Vagina (tissue), 2 donors: Measurements from ENCODE around the gene WNT9A.

Source experiments
- POLR2AphosphoS5 ChIP-seq, 2 donors: sonication (generic); formaldehyde crosslinking; IDR thresholded peaks; one replicate each; pipeline ENCODE4 v1.9.0; 2017; ENCODE audit warnings: antibody characterized with exemption in 2 of 2, mild to moderate bottlenecking in 2 of 2, low read depth in 1 of 2; ENCODE audit not compliant: insufficient read depth in 1 of 2
- TF ChIP-seq, protein P1 (sequence below), 3 experiments: fragments of 450-650 bp in 2 of 3; fragments of 200-600 bp in 1 of 3; sonication (generic) in 1 of 3; IDR thresholded peaks; one replicate each; pipeline ENCODE4 v1.5.1; 2017 to 2019; ENCODE audit warnings: antibody characterized with exemption in 3 of 3, mild to moderate bottlenecking in 2 of 3, moderate library complexity in 2 of 3

- TF ChIP-seq, protein P1, sequence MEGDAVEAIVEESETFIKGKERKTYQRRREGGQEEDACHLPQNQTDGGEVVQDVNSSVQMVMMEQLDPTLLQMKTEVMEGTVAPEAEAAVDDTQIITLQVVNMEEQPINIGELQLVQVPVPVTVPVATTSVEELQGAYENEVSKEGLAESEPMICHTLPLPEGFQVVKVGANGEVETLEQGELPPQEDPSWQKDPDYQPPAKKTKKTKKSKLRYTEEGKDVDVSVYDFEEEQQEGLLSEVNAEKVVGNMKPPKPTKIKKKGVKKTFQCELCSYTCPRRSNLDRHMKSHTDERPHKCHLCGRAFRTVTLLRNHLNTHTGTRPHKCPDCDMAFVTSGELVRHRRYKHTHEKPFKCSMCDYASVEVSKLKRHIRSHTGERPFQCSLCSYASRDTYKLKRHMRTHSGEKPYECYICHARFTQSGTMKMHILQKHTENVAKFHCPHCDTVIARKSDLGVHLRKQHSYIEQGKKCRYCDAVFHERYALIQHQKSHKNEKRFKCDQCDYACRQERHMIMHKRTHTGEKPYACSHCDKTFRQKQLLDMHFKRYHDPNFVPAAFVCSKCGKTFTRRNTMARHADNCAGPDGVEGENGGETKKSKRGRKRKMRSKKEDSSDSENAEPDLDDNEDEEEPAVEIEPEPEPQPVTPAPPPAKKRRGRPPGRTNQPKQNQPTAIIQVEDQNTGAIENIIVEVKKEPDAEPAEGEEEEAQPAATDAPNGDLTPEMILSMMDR (IDR thresholded peaks at IDR 0.05), result no peak
- no peak for TF ChIP-seq POLR2AphosphoS5 (IDR thresholded peaks at IDR 0.05; ENCODE audit: insufficient read depth in 1 of 2, low read depth in 1 of 2)
Observed at GRCh38 chr1:227949341-227949921, 1.7 kb upstream of the WNT9A start.
